GM13977 (cell line): ENCODE data around the gene THAP9.

Experiments
- DNase-seq: peaks from one replicate; pipeline ENCODE4 v3.0.0; 2012; ENCODE audit warnings: low spot score
- in situ Hi-C: fragments of 300-500 bp; cut with MboI; formaldehyde crosslinking; loops from one replicate; pipeline ENCODE4 v1.12.0; 2022; ENCODE audit warnings: low sequenced_read_pairs, low pct_unique_long_range_greater_than_20kb, mixed read lengths, inconsistent platforms; ENCODE audit not compliant: unreplicated experiment
- TF ChIP-seq, protein P1 (sequence below): IDR thresholded peaks from 2 replicates; pipeline ENCODE4 v1.5.1; 2012; ENCODE audit warnings: mild to moderate bottlenecking, control low read depth; ENCODE audit not compliant: insufficient read depth; ENCODE audit errors: extremely low read depth, missing control alignments

THAP9 gene

GRCh38 chr4:82919386-82919785, 18.9 kb downstream of the THAP9 start:
- in situ Hi-C loops: no loop called here

DNA sequence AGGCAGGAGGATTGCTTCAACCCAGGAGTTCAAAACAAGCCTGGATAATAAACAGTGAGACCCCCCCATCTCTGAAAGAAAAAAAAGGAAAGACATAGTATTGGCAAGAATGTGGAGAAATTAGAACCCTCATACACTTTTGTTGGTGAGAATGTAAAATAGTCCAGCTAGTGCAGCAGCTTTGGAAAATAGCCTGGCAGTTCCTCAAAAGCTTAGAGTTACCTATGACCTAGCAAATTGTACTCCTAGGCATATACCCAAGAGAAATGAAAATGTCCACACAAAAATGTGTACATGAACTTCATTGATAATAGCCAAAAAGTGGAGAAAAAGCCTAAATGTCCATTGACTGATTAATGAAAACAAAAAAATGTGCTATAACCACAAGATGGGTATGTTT, 21.3 kb downstream of the THAP9 start:
- TF ChIP-seq, protein P1, sequence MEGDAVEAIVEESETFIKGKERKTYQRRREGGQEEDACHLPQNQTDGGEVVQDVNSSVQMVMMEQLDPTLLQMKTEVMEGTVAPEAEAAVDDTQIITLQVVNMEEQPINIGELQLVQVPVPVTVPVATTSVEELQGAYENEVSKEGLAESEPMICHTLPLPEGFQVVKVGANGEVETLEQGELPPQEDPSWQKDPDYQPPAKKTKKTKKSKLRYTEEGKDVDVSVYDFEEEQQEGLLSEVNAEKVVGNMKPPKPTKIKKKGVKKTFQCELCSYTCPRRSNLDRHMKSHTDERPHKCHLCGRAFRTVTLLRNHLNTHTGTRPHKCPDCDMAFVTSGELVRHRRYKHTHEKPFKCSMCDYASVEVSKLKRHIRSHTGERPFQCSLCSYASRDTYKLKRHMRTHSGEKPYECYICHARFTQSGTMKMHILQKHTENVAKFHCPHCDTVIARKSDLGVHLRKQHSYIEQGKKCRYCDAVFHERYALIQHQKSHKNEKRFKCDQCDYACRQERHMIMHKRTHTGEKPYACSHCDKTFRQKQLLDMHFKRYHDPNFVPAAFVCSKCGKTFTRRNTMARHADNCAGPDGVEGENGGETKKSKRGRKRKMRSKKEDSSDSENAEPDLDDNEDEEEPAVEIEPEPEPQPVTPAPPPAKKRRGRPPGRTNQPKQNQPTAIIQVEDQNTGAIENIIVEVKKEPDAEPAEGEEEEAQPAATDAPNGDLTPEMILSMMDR: no peak
- DNase-seq: no peak
- in situ Hi-C loops: no loop called here

More at GRCh38 chr4:82919386-82919785, 18.9 kb downstream of the THAP9 start:
- no peak for DNase-seq
- TF ChIP-seq, protein P1: no peak

DNA sequence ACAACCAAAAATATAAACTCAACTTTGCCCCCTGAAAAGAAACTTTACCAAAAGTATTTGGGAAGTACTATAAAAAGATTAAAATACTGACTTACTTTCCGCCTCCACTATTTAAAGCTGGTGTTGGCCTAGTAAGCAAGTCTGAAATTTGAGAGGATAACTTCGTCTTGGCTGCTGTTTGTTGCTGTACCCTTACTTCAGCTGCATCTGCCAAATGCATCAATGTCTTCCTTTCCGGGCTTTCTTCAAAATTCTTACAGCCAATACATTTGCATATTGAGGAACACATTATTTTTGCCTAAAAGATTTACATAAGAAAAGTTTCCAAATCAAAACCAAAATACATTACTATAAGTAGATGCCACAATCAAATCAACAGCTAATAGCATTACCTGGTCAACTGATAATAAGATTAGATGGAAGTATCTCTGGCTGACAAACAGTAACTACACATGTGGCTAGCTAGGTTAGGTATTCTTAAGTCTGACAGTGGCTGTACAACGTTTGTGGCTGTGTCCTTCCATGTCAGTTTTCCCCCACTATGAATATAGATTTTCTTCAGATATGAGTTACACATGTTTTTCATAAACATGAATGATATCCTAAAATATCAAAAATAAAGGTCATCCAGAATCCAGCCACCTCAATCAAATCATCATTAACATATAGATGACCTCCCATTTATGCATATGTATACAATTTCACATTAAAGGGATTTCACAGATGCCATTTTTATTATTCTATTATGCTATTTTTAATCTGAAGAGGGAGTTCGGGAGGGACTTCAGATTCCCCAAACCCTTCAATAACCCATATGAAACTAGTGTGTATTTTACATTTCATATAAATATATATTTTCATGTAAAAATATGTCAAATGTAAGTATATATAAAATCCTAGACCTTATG, 30.6 kb downstream of the THAP9 start:
- TF ChIP-seq, protein P1: no peak
- no peak for DNase-seq
- in situ Hi-C loops: no loop called here

DNA sequence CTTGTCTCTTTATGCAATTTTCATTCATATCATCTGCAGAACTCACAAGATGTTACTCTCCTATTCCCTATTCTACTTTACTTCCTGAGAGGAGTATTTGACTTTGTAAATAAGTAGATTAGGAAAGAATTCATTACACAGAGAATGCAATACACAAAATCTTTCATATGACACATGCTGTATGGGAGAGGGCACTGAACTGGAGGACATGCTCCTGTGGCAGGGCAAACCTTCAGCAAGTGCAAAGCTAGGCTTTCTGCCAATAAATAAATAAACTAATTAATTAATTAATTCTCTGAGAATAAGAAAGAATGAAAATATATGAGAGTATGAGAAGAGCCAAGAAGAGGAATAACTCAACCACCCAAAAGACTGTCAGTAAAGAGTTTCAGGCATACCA, 33.9 kb downstream of the THAP9 start:
- TF ChIP-seq, protein P1: no peak
- no peak for DNase-seq
- in situ Hi-C loops: no loop called here

DNA sequence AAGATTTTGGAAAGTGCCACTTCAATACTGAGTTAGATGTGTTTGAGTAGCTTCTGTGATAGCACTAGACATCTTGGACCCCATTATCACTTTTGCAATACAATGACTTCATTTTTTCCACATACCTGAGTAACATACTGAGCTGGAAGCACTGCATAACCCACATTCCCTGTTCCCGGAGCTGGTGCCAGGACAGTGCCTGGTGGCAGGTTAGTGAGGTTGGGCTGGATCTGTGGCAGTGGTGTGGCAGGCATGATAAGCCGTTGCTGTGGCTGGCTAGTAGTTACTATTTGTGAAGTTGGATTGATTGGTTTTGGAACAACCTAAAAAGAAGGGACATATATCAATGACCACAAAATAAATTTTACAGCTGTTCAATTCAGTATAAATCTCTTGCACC, 38.9 kb downstream of the THAP9 start:
- DNase-seq: no peak
- in situ Hi-C loops: no loop called here
- TF ChIP-seq, protein P1: no peak

DNA sequence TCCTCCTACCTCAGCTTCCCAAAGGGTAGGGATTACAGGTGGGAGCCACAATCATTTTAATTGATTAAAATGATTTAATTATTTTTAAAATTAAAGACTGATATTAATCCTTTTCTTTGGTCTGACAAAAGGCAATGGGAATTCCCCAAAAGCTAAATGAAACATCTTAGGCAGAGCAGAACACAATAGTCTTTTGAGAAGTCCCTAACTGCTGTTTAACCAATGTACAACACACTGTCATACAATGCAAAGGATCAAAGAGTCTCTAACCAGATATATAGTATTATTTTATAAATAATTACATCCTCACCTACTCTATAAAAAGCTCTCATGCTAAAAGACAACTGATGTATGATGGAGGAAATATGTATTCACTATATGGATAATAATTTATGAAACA, 47.0 kb downstream of the THAP9 start:
- TF ChIP-seq, protein P1: no peak
- peak; percentile 24 for DNase-seq
- in situ Hi-C loops: no loop called here
